ENCODE results near the gene ANTXR1. TPM values are rescaled to one million over a fixed set of nuclear protein-coding genes. Genes with fewer than 3 reads are reported as not detected.

The ANTXR1 gene
- total and polyA plus RNA-seq, 2 donors (not counting 3 experiments of a cell fraction or from before 2014, with no cell fraction given), result 4.2 to 17.3 TPM

- ChIA-PET CTCF (no interaction called here), POLR2A (no interaction called here)
- Histone ChIP-seq H3K36me3 (ENCODE audit: control insufficient read depth in 2 of 2, extremely low read depth in 1 of 2, insufficient read depth in 2 of 2, low read length in 2 of 2) (no peaks in the 10 kb centered on the region), H2AFZ (ENCODE audit: low read depth, low read length) (no peak overlapping the region), H3K27me3 (ENCODE audit: control insufficient read depth in 2 of 2, insufficient read depth in 2 of 2, low read length in 2 of 2) (no peaks in the 10 kb centered on the region), H4K20me1 (replicated peaks; ENCODE audit: control insufficient read depth, extremely low read depth, insufficient read depth, low read length) (no peaks in the 10 kb centered on the region), H3K9me3 (replicated peaks; ENCODE audit: control insufficient read depth, insufficient read depth, low read length) (no peaks in the 10 kb centered on the region), H3K4me1 (ENCODE audit: control insufficient read depth, extremely low read depth, insufficient read depth, low read length) (peaks cover 30% of the 10 kb centered on the region), H3K4me2 (ENCODE audit: insufficient read depth, low read length) (no peak overlapping the region), H3K4me3 (replicated peaks in 1 of 3; ENCODE audit: insufficient read depth in 1 of 3, low read depth in 1 of 3, low read length in 3 of 3) (no peak overlapping the region), H3K9me1 (replicated peaks; ENCODE audit: control insufficient read depth, extremely low read depth, insufficient read depth, low read length) (no peaks in the 10 kb centered on the region), H3K79me2 (ENCODE audit: control insufficient read depth, insufficient read depth, low read length) (no peaks in the 10 kb centered on the region), H3K27ac (ENCODE audit: insufficient read depth, low read depth, low read length) (no peak overlapping the region), H3K9ac (replicated peaks; ENCODE audit: extremely low read depth, insufficient read depth, low read length) (no peak overlapping the region)
- intact Hi-C loops (cut with micrococcal nuclease) (no loop called here), dilution Hi-C loops (cut with MboI; ENCODE audit: extremely low pct_ligation_motif_present, low sequenced_read_pairs) (no loop called here)
- no peak for FAIRE-seq
- no peak for DNase-seq (ENCODE audit: low read depth, low spot score)
- no TSS peak for BruUV-seq (replicated peaks)
- no peak for TF ChIP-seq JUN (IDR thresholded peaks at IDR 0.05; ENCODE audit: borderline replicate concordance, insufficient read depth, insufficient read length, low read depth)
- no peak for TF ChIP-seq EZH2 (IDR thresholded peaks at IDR 0.05; ENCODE audit: borderline replicate concordance, low read depth, low read length, severe bottlenecking)
- TF ChIP-seq GATA2 (IDR thresholded peaks at IDR 0.05; ENCODE audit: insufficient read depth, insufficient read length, low read depth, low read length), result no peak
- no peak for TF ChIP-seq CTCF (IDR thresholded peaks at IDR 0.05; ENCODE audit: extremely low read depth in 1 of 2, insufficient read depth in 1 of 2, low read depth in 1 of 2, low read length in 2 of 2)
- TF ChIP-seq FOS (IDR thresholded peaks at IDR 0.05; ENCODE audit: borderline replicate concordance, insufficient read depth, low read length), result no peak
- TF ChIP-seq POLR2AphosphoS5 (IDR thresholded peaks at IDR 0.05; ENCODE audit: insufficient read depth, low read depth, low read length), result no peak
- no peak for TF ChIP-seq POLR2A (IDR thresholded peaks at IDR 0.05; ENCODE audit: low read depth, low read length)
- TF ChIP-seq MYC (IDR thresholded peaks at IDR 0.05; ENCODE audit: low read depth, low read length), result no peak
- no peak for TF ChIP-seq MAX (IDR thresholded peaks at IDR 0.05; ENCODE audit: insufficient read depth, insufficient read length)
Observed at GRCh38 chr2:69250981-69251380, 238.0 kb downstream of the ANTXR1 start.
